Fibroblast of lung (primary cell): ENCODE measurements around the gene CCDC175. TPM values are rescaled to one million over a fixed set of nuclear protein-coding genes. Genes with fewer than 3 reads are reported as not detected.
A peak's percentile ranks its signal among the peaks of the same experiment; 100 is the strongest.

ENCODE experiments used
- DNase-seq, 2 donors: peaks; one replicate each; pipeline versions ENCODE4 v3.0.0 to v3.0.0-alpha.2; 2010; ENCODE audit warnings: low read depth in 2 of 2
- H2AFZ ChIP-seq: 2 replicates; pipeline ENCODE4 v1.5.1; 2012; ENCODE audit warnings: low read length, control low read depth, inconsistent platforms
- H3K27ac ChIP-seq: 2 replicates; pipeline ENCODE4 v1.5.1; 2011; ENCODE audit warnings: low read length, control low read depth; ENCODE audit not compliant: insufficient read depth
- H3K27me3 ChIP-seq: 2 replicates; pipeline ENCODE4 v1.5.1; 2011; ENCODE audit warnings: mild to moderate bottlenecking, low read length; ENCODE audit not compliant: control insufficient read depth, insufficient read depth
- H3K36me3 ChIP-seq: 2 replicates; pipeline ENCODE4 v1.5.1; 2011; ENCODE audit warnings: low read length; ENCODE audit not compliant: control insufficient read depth, insufficient read depth
- H3K4me1 ChIP-seq: 2 replicates; pipeline ENCODE4 v1.5.1; 2011; ENCODE audit warnings: low read length; ENCODE audit not compliant: control insufficient read depth, insufficient read depth; ENCODE audit errors: extremely low read depth
- H3K4me2 ChIP-seq: 2 replicates; pipeline ENCODE4 v1.5.1; 2011; ENCODE audit warnings: low read length, control low read depth; ENCODE audit not compliant: insufficient read depth; ENCODE audit errors: extremely low read depth
- H3K4me3 ChIP-seq, 4 experiments: fragments of 200-600 bp in 1 of 4; sonication (generic) in 1 of 4; replicated peaks in 1 of 4; 2 replicates each; pipeline ENCODE4 v1.5.1; 2011 to 2016; ENCODE audit warnings: low read length in 4 of 4, low read depth in 3 of 4, mild to moderate bottlenecking in 3 of 4, control low read depth in 2 of 4, inconsistent platforms in 1 of 4, mixed read lengths in 1 of 4; ENCODE audit not compliant: insufficient read depth in 1 of 4; ENCODE audit errors: control extremely low read depth in 1 of 4
- H3K79me2 ChIP-seq: 2 replicates; pipeline ENCODE4 v1.5.1; 2012; ENCODE audit warnings: mild to moderate bottlenecking, low read length, inconsistent platforms; ENCODE audit not compliant: control insufficient read depth, insufficient read depth
- H3K9ac ChIP-seq: 2 replicates; pipeline ENCODE4 v1.5.1; 2011; ENCODE audit warnings: mild to moderate bottlenecking, low read length, control low read depth; ENCODE audit not compliant: insufficient read depth
- H3K9me3 ChIP-seq: 2 replicates; pipeline ENCODE4 v1.5.1; 2012; ENCODE audit warnings: low read depth, low read length; ENCODE audit not compliant: control insufficient read depth, insufficient read depth
- H4K20me1 ChIP-seq: 2 replicates; pipeline ENCODE4 v1.5.1; 2011; ENCODE audit warnings: low read length; ENCODE audit not compliant: control insufficient read depth, insufficient read depth; ENCODE audit errors: extremely low read depth
- CTCF ChIP-seq, 2 donors: IDR thresholded peaks in 1 of 2; conservative IDR thresholded peaks in 1 of 2; 1 replicate in 1 of 2; 2 replicates in 1 of 2; pipeline ENCODE4 v1.5.1; 2011 to 2012; ENCODE audit warnings: low read length in 2 of 2, control low read depth in 1 of 2, inconsistent platforms in 1 of 2, low read depth in 1 of 2, mild to moderate bottlenecking in 1 of 2
- EZH2 ChIP-seq: IDR thresholded peaks from 2 replicates; pipeline ENCODE4 v1.5.1; 2012; ENCODE audit warnings: low read length, control low read depth, mild to moderate bottlenecking; ENCODE audit errors: missing control alignments
- polyA plus RNA-seq, 2 donors: library from polyadenylated mRNA; depleted of rRNA in 1 of 2; stranded (reverse) in 1 of 2; unstranded in 1 of 2; fragments of >200 nt; gene quantifications; 2 replicates each; pipeline ENCODE4 v1.2.1, GENCODE V29; 2011 to 2012; ENCODE audit warnings: missing spikeins in 1 of 2
- total RNA-seq: library from RNA; depleted of rRNA; stranded (reverse); fragments of >200 nt; gene quantifications from 2 replicates; pipeline ENCODE4 v1.2.1, GENCODE V29; 2014

Gene CCDC175
- total and polyA plus RNA-seq, 2 donors (not counting 1 experiment from before 2014, with no cell fraction given): not detected

DNA sequence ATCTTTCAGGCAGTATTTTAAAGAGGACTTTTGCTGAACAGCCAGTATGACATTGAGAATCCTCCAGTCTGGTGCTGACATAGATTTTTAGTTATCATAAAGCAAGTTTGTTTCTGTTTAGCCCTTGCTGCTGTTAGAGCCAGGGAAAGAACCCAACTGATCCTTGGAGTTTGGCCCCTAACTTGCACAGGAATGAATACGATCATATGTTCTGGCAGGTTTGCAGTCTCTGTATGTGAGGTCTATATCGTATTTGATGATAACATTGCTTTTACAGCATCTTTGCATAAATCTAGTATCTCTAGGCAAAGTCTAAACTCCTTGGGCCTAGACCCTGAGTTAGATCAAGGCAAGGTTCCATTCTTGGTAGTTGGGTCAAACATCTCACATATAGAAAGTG, 4.3 kb upstream of the CCDC175 start:
- no peaks in the 10 kb centered on the region for H3K9me3 ChIP-seq
- no peak overlapping the region for H3K27ac ChIP-seq
- DNase-seq: no peak
- H3K36me3 ChIP-seq: no peaks in the 10 kb centered on the region
- H2AFZ ChIP-seq: no peak overlapping the region
- no peaks in the 10 kb centered on the region for H3K27me3 ChIP-seq
- no peaks in the 10 kb centered on the region for H3K79me2 ChIP-seq
- no peak overlapping the region for H3K4me3 ChIP-seq
- H3K9ac ChIP-seq: no peak overlapping the region
- no peak overlapping the region for H3K4me2 ChIP-seq
- no peaks in the 10 kb centered on the region for H4K20me1 ChIP-seq
- no peaks in the 10 kb centered on the region for H3K4me1 ChIP-seq
- TF ChIP-seq CTCF (conservative IDR thresholded peaks at IDR 0.05 in 1 of 2, IDR thresholded peaks at IDR 0.05 in 1 of 2; ENCODE audit: low read depth in 1 of 2, low read length in 2 of 2) (no peak), EZH2 (no peak)

DNA sequence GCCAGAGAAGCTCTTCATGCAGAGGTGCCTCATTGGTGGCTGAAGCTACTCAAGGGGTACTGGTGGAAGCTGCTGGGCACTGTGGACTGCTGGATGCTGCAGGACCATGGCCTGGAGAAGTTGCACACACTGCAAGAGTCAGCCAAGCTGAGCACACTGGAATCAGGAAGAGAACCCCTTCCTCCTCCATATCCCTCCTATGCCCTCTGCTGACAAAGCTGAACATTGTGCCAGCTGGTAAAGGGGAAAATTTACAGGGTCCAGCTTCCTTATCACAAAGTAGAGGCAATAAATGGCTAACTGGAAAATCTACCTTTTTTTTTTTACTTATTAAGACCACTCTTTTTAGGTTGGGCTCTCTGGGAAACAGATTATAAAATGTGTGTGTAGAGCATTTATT, 6.5 kb downstream of the CCDC175 start:
- Histone ChIP-seq H4K20me1 (no peaks in the 10 kb centered on the region), H3K27ac (no peak overlapping the region), H3K4me2 (no peak overlapping the region), H3K9ac (no peak overlapping the region), H3K4me3 (no peak overlapping the region), H3K36me3 (no peaks in the 10 kb centered on the region), H3K27me3 (no peaks in the 10 kb centered on the region), H3K79me2 (no peaks in the 10 kb centered on the region), H2AFZ (no peak overlapping the region), H3K4me1 (no peaks in the 10 kb centered on the region), H3K9me3 (no peaks in the 10 kb centered on the region)
- TF ChIP-seq CTCF (conservative IDR thresholded peaks at IDR 0.05 in 1 of 2, IDR thresholded peaks at IDR 0.05 in 1 of 2; ENCODE audit: low read depth in 1 of 2, low read length in 2 of 2) (peak in 1 of 2 donors; percentile 31), EZH2 (no peak)
- no peak for DNase-seq

- Histone ChIP-seq H2AFZ (no peak overlapping the region), H4K20me1 (no peaks in the 10 kb centered on the region), H3K4me2 (no peak overlapping the region), H3K79me2 (no peaks in the 10 kb centered on the region), H3K9ac (no peak overlapping the region), H3K9me3 (no peaks in the 10 kb centered on the region), H3K27me3 (no peaks in the 10 kb centered on the region), H3K27ac (no peak overlapping the region), H3K36me3 (no peaks in the 10 kb centered on the region), H3K4me3 (no peak overlapping the region), H3K4me1 (no peaks in the 10 kb centered on the region)
- TF ChIP-seq CTCF (conservative IDR thresholded peaks at IDR 0.05 in 1 of 2, IDR thresholded peaks at IDR 0.05 in 1 of 2; ENCODE audit: low read depth in 1 of 2, low read length in 2 of 2): no peak
- no peak for TF ChIP-seq EZH2
- DNase-seq: no peak
Observed at GRCh38 chr14:59566725-59567124, 9.9 kb downstream of the CCDC175 start.
